Ectodermal cell (in vitro differentiated cells): ENCODE results near the gene CCDC39.

ENCODE experiments used
- H3K27ac ChIP-seq: 2 replicates; pipeline ENCODE4 v1.7.0; 2013; ENCODE audit warnings: mild to moderate bottlenecking, low read depth, low read length; ENCODE audit not compliant: insufficient read depth, poor library complexity, severe bottlenecking
- H3K27me3 ChIP-seq: 2 replicates; pipeline ENCODE4 v1.7.0; 2013; ENCODE audit warnings: mild to moderate bottlenecking, low read length; ENCODE audit not compliant: insufficient read depth, control insufficient read depth, poor library complexity, severe bottlenecking
- H3K36me3 ChIP-seq: one replicate; pipeline ENCODE4 v1.7.0; 2013; ENCODE audit warnings: low read length; ENCODE audit not compliant: control insufficient read depth, insufficient read depth
- H3K4me1 ChIP-seq: one replicate; pipeline ENCODE4 v1.7.0; 2013; ENCODE audit warnings: low read length; ENCODE audit not compliant: control insufficient read depth, insufficient read depth
- H3K4me3 ChIP-seq: 2 replicates; pipeline ENCODE4 v1.7.0; 2013; ENCODE audit warnings: low read depth, low read length, control low read depth; ENCODE audit not compliant: insufficient read depth
- H3K9me3 ChIP-seq: 2 replicates; pipeline ENCODE4 v1.7.0; 2013; ENCODE audit warnings: mild to moderate bottlenecking, low read length, moderate library complexity; ENCODE audit not compliant: control insufficient read depth
- WGBS, 2 experiments: methylation state at CpG; one replicate each; pipeline ENCODE4 v1.1.7; 2013; ENCODE audit warnings: missing lambda C conversion rate in 2 of 2; 5-methylcytosine and 5-hydroxymethylcytosine counted together

CCDC39 gene

GRCh38 chr3:180684807-180685206, 5.5 kb upstream of the CCDC39 start:
- no peaks in the 10 kb centered on the region for H3K36me3 ChIP-seq
- no peak overlapping the region for H3K4me3 ChIP-seq
- H3K4me1 ChIP-seq, result no peaks in the 10 kb centered on the region
- H3K9me3 ChIP-seq, result no peaks in the 10 kb centered on the region
- no peaks in the 10 kb centered on the region for H3K27me3 ChIP-seq
- H3K27ac ChIP-seq, result no peak overlapping the region
- 22 to 26% methylated on average over 3 of the region's 3 CpGs for WGBS, 2 experiments

- Histone ChIP-seq H3K36me3 (no peaks in the 10 kb centered on the region), H3K4me1 (no peaks in the 10 kb centered on the region), H3K4me3 (no peak overlapping the region), H3K27ac (no peak overlapping the region), H3K9me3 (no peaks in the 10 kb centered on the region), H3K27me3 (peaks cover 4% of the 10 kb centered on the region)
- 94% methylated on average over 2 of the region's 2 CpGs for WGBS, 2 experiments
Measured at GRCh38 chr3:180683816-180684215, 4.5 kb upstream of the CCDC39 start.

- H3K4me3 ChIP-seq, result peak overlapping the region; percentile 89
- H3K9me3 ChIP-seq, result no peaks in the 10 kb centered on the region
- H3K4me1 ChIP-seq, result no peaks in the 10 kb centered on the region
- H3K27ac ChIP-seq, result peak overlapping the region; percentile 55
- no peaks in the 10 kb centered on the region for H3K36me3 ChIP-seq
- peaks cover 13% of the 10 kb centered on the region for H3K27me3 ChIP-seq
- WGBS, 2 experiments, result 0 to 3% methylated on average over 5 to 7 of the region's 7 CpGs
Measured at GRCh38 chr3:180680097-180680430, 775 bp upstream of the CCDC39 start.

- H3K4me1 ChIP-seq, result no peaks in the 10 kb centered on the region
- no peaks in the 10 kb centered on the region for H3K36me3 ChIP-seq
- peaks cover 13% of the 10 kb centered on the region for H3K27me3 ChIP-seq
- 81 to 83% methylated on average over 8 of the region's 8 CpGs for WGBS, 2 experiments
- no peak overlapping the region for H3K4me3 ChIP-seq
- H3K27ac ChIP-seq, result no peak overlapping the region
- H3K9me3 ChIP-seq, result no peaks in the 10 kb centered on the region
Measured at GRCh38 chr3:180678231-180678630, 1.1 kb downstream of the CCDC39 start.

- Histone ChIP-seq H3K27me3 (no peaks in the 10 kb centered on the region), H3K27ac (no peak overlapping the region), H3K4me1 (no peaks in the 10 kb centered on the region), H3K36me3 (no peaks in the 10 kb centered on the region), H3K4me3 (no peak overlapping the region), H3K9me3 (no peaks in the 10 kb centered on the region)
- 100% methylated on average over 2 of the region's 2 CpGs; no CpG with 5 or more reads in 1 of the 2 experiments for WGBS, 2 experiments
Measured at GRCh38 chr3:180661444-180661843, 17.8 kb downstream of the CCDC39 start.

GRCh38 chr3:180657094-180657493, 22.2 kb downstream of the CCDC39 start:
- H3K9me3 ChIP-seq, result no peaks in the 10 kb centered on the region
- no peaks in the 10 kb centered on the region for H3K36me3 ChIP-seq
- H3K27me3 ChIP-seq, result no peaks in the 10 kb centered on the region
- 92 to 94% methylated on average over 4 of the region's 4 CpGs for WGBS, 2 experiments
- no peaks in the 10 kb centered on the region for H3K4me1 ChIP-seq
- no peak overlapping the region for H3K4me3 ChIP-seq
- H3K27ac ChIP-seq, result no peak overlapping the region

GRCh38 chr3:180656406-180656805, 22.9 kb downstream of the CCDC39 start:
- Histone ChIP-seq H3K27ac (no peak overlapping the region), H3K4me3 (no peak overlapping the region), H3K4me1 (no peaks in the 10 kb centered on the region), H3K9me3 (no peaks in the 10 kb centered on the region), H3K27me3 (no peaks in the 10 kb centered on the region), H3K36me3 (no peaks in the 10 kb centered on the region)
- WGBS, 2 experiments, result 88 to 90% methylated on average over 4 of the region's 4 CpGs

- H3K4me1 ChIP-seq, result no peaks in the 10 kb centered on the region
- no peak overlapping the region for H3K27ac ChIP-seq
- H3K36me3 ChIP-seq, result no peaks in the 10 kb centered on the region
- no peak overlapping the region for H3K4me3 ChIP-seq
- H3K27me3 ChIP-seq, result no peaks in the 10 kb centered on the region
- no peaks in the 10 kb centered on the region for H3K9me3 ChIP-seq
- WGBS, 2 experiments, result no CpG with 5 or more reads among the region's 1 CpG
Measured at GRCh38 chr3:180646187-180646790, 33.0 kb downstream of the CCDC39 start.

- no peak overlapping the region for H3K27ac ChIP-seq
- no peaks in the 10 kb centered on the region for H3K9me3 ChIP-seq
- H3K27me3 ChIP-seq, result no peaks in the 10 kb centered on the region
- H3K36me3 ChIP-seq, result no peaks in the 10 kb centered on the region
- H3K4me3 ChIP-seq, result no peak overlapping the region
- no peaks in the 10 kb centered on the region for H3K4me1 ChIP-seq
Measured at GRCh38 chr3:180640987-180641386, 38.3 kb downstream of the CCDC39 start.

GRCh38 chr3:180633722-180634121, 45.6 kb downstream of the CCDC39 start:
- Histone ChIP-seq H3K4me1 (no peaks in the 10 kb centered on the region), H3K9me3 (no peaks in the 10 kb centered on the region), H3K27ac (no peak overlapping the region), H3K36me3 (no peaks in the 10 kb centered on the region), H3K4me3 (no peak overlapping the region), H3K27me3 (no peaks in the 10 kb centered on the region)
- WGBS, 2 experiments, result 52 to 66% methylated on average over 2 of the region's 2 CpGs

- Histone ChIP-seq H3K4me3 (no peak overlapping the region), H3K9me3 (no peaks in the 10 kb centered on the region)
Measured at GRCh38 chr3:180631317-180631716, 48.0 kb downstream of the CCDC39 start.

More at GRCh38 chr3:180631317-180631716, 48.0 kb downstream of the CCDC39 start:
- Histone ChIP-seq H3K36me3 (peaks cover 1% of the 10 kb centered on the region), H3K4me1 (no peaks in the 10 kb centered on the region), H3K27ac (no peak overlapping the region), H3K27me3 (no peaks in the 10 kb centered on the region)
- WGBS, 2 experiments, result 93 to 100% methylated on average over 3 of the region's 3 CpGs
